Raji (cell line): ENCODE measurements around the gene SERTAD2.

ENCODE experiments used
- POLR2A ChIP-seq: IDR thresholded peaks from 2 replicates; pipeline ENCODE4 v1.6.1; 2011; ENCODE audit warnings: low read depth, low read length, control low read depth; ENCODE audit not compliant: insufficient read depth

The SERTAD2 gene

GRCh38 chr2:64659252-64659651, 5.5 kb upstream of the SERTAD2 start:
- TF ChIP-seq POLR2A, result no peak

- TF ChIP-seq POLR2A, result peak; percentile 31; the same call in 1 of the 2 replicates
Measured at GRCh38 chr2:64658269-64658668, 4.6 kb upstream of the SERTAD2 start.

GRCh38 chr2:64657411-64657810, 3.7 kb upstream of the SERTAD2 start:
- no peak for TF ChIP-seq POLR2A

GRCh38 chr2:64656379-64656778, 2.7 kb upstream of the SERTAD2 start:
- TF ChIP-seq POLR2A, result no peak

- peak; percentile 36; the same call in 1 of the 2 replicates for TF ChIP-seq POLR2A
Measured at GRCh38 chr2:64655873-64656272, 2.2 kb upstream of the SERTAD2 start.

- 0 out of 2 replicates have a peak, but pooled peaks have one; percentile 8 for TF ChIP-seq POLR2A
Measured at GRCh38 chr2:64655018-64655664, 1.4 kb upstream of the SERTAD2 start.

GRCh38 chr2:64654063-64654811, 524 bp upstream of the SERTAD2 start:
- TF ChIP-seq POLR2A, result peak; percentile 84

GRCh38 chr2:64652231-64653108, 1.2 kb downstream of the SERTAD2 start:
- TF ChIP-seq POLR2A, result no peak

GRCh38 chr2:64651590-64651989, 2.1 kb downstream of the SERTAD2 start:
- TF ChIP-seq POLR2A, result no peak

GRCh38 chr2:64650722-64651338, 2.9 kb downstream of the SERTAD2 start:
- TF ChIP-seq POLR2A, result no peak

- TF ChIP-seq POLR2A, result no peak
Measured at GRCh38 chr2:64650296-64650695, 3.4 kb downstream of the SERTAD2 start.

- TF ChIP-seq POLR2A, result no peak
Measured at GRCh38 chr2:64649626-64650025, 4.1 kb downstream of the SERTAD2 start.

GRCh38 chr2:64649013-64649484, 4.7 kb downstream of the SERTAD2 start:
- TF ChIP-seq POLR2A, result no peak

GRCh38 chr2:64646007-64646880, 7.5 kb downstream of the SERTAD2 start:
- no peak for TF ChIP-seq POLR2A
